ENCODE measurements around the gene ZNF138. TPM values are rescaled to one million over a fixed set of nuclear protein-coding genes. Genes with fewer than 3 reads are reported as not detected.
A peak's percentile ranks its signal among the peaks of the same experiment; 100 is the strongest.

The ZNF138 gene
- polyA plus RNA-seq, 1 donor (not counting 4 experiments of a cell fraction or from before 2014, with no cell fraction given) = 6.3 TPM

GRCh38 chr7:64849924-64850499, 55.8 kb downstream of the ZNF138 start:
- no peaks in the 10 kb centered on the region for H3K36me3 ChIP-seq (ENCODE audit: control insufficient read depth in 2 of 2, extremely low read depth in 1 of 2, insufficient read depth in 2 of 2, low read length in 2 of 2)
- H3K4me1 ChIP-seq (ENCODE audit: control insufficient read depth, extremely low read depth, insufficient read depth, low read length) = peaks cover 13% of the 10 kb centered on the region
- no peaks in the 10 kb centered on the region for H3K27me3 ChIP-seq (ENCODE audit: control insufficient read depth, extremely low read depth, insufficient read depth, low read length)
- H4K20me1 ChIP-seq (ENCODE audit: control insufficient read depth, extremely low read depth, insufficient read depth, low read length) = no peaks in the 10 kb centered on the region
- peak overlapping the region in 2 of 3 experiments; percentile 32 to 42 for H3K4me3 ChIP-seq (ENCODE audit: control insufficient read depth in 2 of 3, extremely low read depth in 1 of 3, insufficient read depth in 2 of 3, low read depth in 1 of 3, low read length in 3 of 3)
- H3K27ac ChIP-seq (ENCODE audit: control insufficient read depth, insufficient read depth, low read length) = peak overlapping the region; percentile 91
- H2AFZ ChIP-seq (ENCODE audit: control insufficient read depth, low read length) = peak overlapping the region; percentile 96
- TF ChIP-seq EZH2 (IDR thresholded peaks at IDR 0.05; ENCODE audit: low read length) = no peak
- TF ChIP-seq CTCF (optimal IDR thresholded peaks at IDR 0.05 in 1 of 3, IDR thresholded peaks at IDR 0.05 in 1 of 3, conservative IDR thresholded peaks at IDR 0.05 in 1 of 3; ENCODE audit: extremely low read depth in 1 of 3, insufficient read depth in 2 of 3, low read length in 3 of 3) = no peak
- H3K79me2 ChIP-seq (ENCODE audit: control insufficient read depth, insufficient read depth, low read length) = no peaks in the 10 kb centered on the region
- peak overlapping the region; percentile 74 for H3K9ac ChIP-seq (ENCODE audit: control insufficient read depth, extremely low read depth, insufficient read depth, low read length)
- dilution Hi-C loops (cut with MboI; ENCODE audit: extremely low pct_ligation_motif_present, low sequenced_read_pairs) = no loop called here
- DNase-seq (ENCODE audit: low read depth, low spot score) (no peak), FAIRE-seq (peak; percentile 39)
- H3K9me1 ChIP-seq (ENCODE audit: control insufficient read depth, extremely low read depth, insufficient read depth, low read length) = no peaks in the 10 kb centered on the region
- H3K4me2 ChIP-seq (ENCODE audit: control insufficient read depth, extremely low read depth, insufficient read depth, low read depth, low read length) = peak overlapping the region; percentile 76
- H3K9me3 ChIP-seq (ENCODE audit: control insufficient read depth, low read depth, low read length) = no peaks in the 10 kb centered on the region

- no peak for DNase-seq (ENCODE audit: low read depth, low spot score)
- Histone ChIP-seq H3K27me3 (ENCODE audit: control insufficient read depth, extremely low read depth, insufficient read depth, low read length) (no peaks in the 10 kb centered on the region), H3K4me1 (ENCODE audit: control insufficient read depth, extremely low read depth, insufficient read depth, low read length) (peaks cover 13% of the 10 kb centered on the region), H3K36me3 (ENCODE audit: control insufficient read depth in 2 of 2, extremely low read depth in 1 of 2, insufficient read depth in 2 of 2, low read length in 2 of 2) (no peaks in the 10 kb centered on the region), H3K9ac (ENCODE audit: control insufficient read depth, extremely low read depth, insufficient read depth, low read length) (no peak overlapping the region), H3K4me2 (ENCODE audit: control insufficient read depth, extremely low read depth, insufficient read depth, low read depth, low read length) (no peak overlapping the region), H3K79me2 (ENCODE audit: control insufficient read depth, insufficient read depth, low read length) (no peaks in the 10 kb centered on the region), H3K9me1 (ENCODE audit: control insufficient read depth, extremely low read depth, insufficient read depth, low read length) (no peaks in the 10 kb centered on the region), H3K27ac (ENCODE audit: control insufficient read depth, insufficient read depth, low read length) (no peak overlapping the region), H3K4me3 (ENCODE audit: control insufficient read depth in 2 of 3, extremely low read depth in 1 of 3, insufficient read depth in 2 of 3, low read depth in 1 of 3, low read length in 3 of 3) (no peak overlapping the region), H3K9me3 (ENCODE audit: control insufficient read depth, low read depth, low read length) (no peaks in the 10 kb centered on the region), H2AFZ (ENCODE audit: control insufficient read depth, low read length) (no peak overlapping the region), H4K20me1 (ENCODE audit: control insufficient read depth, extremely low read depth, insufficient read depth, low read length) (no peaks in the 10 kb centered on the region)
- dilution Hi-C loops (cut with MboI; ENCODE audit: extremely low pct_ligation_motif_present, low sequenced_read_pairs) = no loop called here
- FAIRE-seq = no peak
- TF ChIP-seq CTCF (optimal IDR thresholded peaks at IDR 0.05 in 1 of 3, IDR thresholded peaks at IDR 0.05 in 1 of 3, conservative IDR thresholded peaks at IDR 0.05 in 1 of 3; ENCODE audit: extremely low read depth in 1 of 3, insufficient read depth in 2 of 3, low read length in 3 of 3) = no peak
- TF ChIP-seq EZH2 (IDR thresholded peaks at IDR 0.05; ENCODE audit: low read length) = no peak
Measured at GRCh38 chr7:64853679-64854078, 59.5 kb downstream of the ZNF138 start.

Data from keratinocyte (primary cell).